GM23338 (cell line): ENCODE results near the gene TMEM270.

Source experiments
- CREB1 ChIP-seq: fragments of 250-450 bp; sonication (Bioruptor Pico); IDR thresholded peaks from 2 replicates; pipeline ENCODE4 v1.5.0; 2020; ENCODE audit warnings: low read depth, mild to moderate bottlenecking, moderate library complexity
- EZH2 ChIP-seq: fragments of 200-600 bp; sonication (generic); IDR thresholded peaks from one replicate; pipeline ENCODE4 v1.8.0; 2017; ENCODE audit warnings: antibody characterized with exemption, mild to moderate bottlenecking, low read depth; ENCODE audit not compliant: unreplicated experiment
- EZH2phosphoT487 ChIP-seq: fragments of 200-600 bp; sonication (generic); IDR thresholded peaks from one replicate; pipeline ENCODE4 v1.8.1; 2018; ENCODE audit warnings: antibody characterized with exemption; ENCODE audit not compliant: unreplicated experiment
- POLR2AphosphoS5 ChIP-seq: IDR thresholded peaks from 2 replicates; pipeline ENCODE4 v1.6.1; 2016; ENCODE audit warnings: antibody characterized with exemption, low read depth
- STAT1 ChIP-seq: IDR thresholded peaks from one replicate; pipeline ENCODE4 v1.6.1; 2016; ENCODE audit warnings: antibody characterized with exemption; ENCODE audit not compliant: unreplicated experiment
- TF ChIP-seq, protein P1 (sequence below), 2 experiments: fragments of 200-600 bp in 1 of 2; sonication (generic) in 1 of 2; conservative IDR thresholded peaks; 2 replicates each; pipeline versions ENCODE4 v1.5.1 to v1.6.1; 2016 to 2017; ENCODE audit warnings: antibody characterized with exemption in 2 of 2, low read depth in 2 of 2, mild to moderate bottlenecking in 2 of 2, moderate library complexity in 1 of 2
- TF ChIP-seq, protein P2 (sequence below): IDR thresholded peaks from one replicate; pipeline ENCODE4 v1.6.1; 2018; ENCODE audit warnings: antibody characterized with exemption; ENCODE audit not compliant: unreplicated experiment

DNA sequence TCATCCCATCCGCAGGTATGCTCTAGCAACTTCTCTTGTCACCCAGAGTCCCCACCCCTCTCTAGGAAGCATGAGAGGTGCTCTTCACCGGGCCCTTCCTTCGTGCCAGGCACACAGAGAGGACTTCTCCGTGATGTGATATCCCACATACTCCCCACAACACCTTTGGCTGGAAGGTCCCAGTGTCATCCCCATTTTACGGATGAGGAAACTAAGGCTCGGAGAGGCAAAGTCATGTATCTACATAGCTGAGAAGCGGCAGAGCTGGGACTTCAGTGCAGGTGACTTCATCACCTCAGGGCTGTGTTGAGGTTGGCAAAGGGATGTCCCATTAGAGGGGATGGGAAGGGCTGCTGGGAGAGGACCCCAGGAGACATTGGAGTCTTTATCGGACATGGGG lies 15.4 kb downstream of the TMEM270 start:
- TF ChIP-seq, protein P1, sequence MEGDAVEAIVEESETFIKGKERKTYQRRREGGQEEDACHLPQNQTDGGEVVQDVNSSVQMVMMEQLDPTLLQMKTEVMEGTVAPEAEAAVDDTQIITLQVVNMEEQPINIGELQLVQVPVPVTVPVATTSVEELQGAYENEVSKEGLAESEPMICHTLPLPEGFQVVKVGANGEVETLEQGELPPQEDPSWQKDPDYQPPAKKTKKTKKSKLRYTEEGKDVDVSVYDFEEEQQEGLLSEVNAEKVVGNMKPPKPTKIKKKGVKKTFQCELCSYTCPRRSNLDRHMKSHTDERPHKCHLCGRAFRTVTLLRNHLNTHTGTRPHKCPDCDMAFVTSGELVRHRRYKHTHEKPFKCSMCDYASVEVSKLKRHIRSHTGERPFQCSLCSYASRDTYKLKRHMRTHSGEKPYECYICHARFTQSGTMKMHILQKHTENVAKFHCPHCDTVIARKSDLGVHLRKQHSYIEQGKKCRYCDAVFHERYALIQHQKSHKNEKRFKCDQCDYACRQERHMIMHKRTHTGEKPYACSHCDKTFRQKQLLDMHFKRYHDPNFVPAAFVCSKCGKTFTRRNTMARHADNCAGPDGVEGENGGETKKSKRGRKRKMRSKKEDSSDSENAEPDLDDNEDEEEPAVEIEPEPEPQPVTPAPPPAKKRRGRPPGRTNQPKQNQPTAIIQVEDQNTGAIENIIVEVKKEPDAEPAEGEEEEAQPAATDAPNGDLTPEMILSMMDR (conservative IDR thresholded peaks at IDR 0.05; ENCODE audit: low read depth in 2 of 2): no peak
- TF ChIP-seq POLR2AphosphoS5: no peak
- TF ChIP-seq, protein P2, sequence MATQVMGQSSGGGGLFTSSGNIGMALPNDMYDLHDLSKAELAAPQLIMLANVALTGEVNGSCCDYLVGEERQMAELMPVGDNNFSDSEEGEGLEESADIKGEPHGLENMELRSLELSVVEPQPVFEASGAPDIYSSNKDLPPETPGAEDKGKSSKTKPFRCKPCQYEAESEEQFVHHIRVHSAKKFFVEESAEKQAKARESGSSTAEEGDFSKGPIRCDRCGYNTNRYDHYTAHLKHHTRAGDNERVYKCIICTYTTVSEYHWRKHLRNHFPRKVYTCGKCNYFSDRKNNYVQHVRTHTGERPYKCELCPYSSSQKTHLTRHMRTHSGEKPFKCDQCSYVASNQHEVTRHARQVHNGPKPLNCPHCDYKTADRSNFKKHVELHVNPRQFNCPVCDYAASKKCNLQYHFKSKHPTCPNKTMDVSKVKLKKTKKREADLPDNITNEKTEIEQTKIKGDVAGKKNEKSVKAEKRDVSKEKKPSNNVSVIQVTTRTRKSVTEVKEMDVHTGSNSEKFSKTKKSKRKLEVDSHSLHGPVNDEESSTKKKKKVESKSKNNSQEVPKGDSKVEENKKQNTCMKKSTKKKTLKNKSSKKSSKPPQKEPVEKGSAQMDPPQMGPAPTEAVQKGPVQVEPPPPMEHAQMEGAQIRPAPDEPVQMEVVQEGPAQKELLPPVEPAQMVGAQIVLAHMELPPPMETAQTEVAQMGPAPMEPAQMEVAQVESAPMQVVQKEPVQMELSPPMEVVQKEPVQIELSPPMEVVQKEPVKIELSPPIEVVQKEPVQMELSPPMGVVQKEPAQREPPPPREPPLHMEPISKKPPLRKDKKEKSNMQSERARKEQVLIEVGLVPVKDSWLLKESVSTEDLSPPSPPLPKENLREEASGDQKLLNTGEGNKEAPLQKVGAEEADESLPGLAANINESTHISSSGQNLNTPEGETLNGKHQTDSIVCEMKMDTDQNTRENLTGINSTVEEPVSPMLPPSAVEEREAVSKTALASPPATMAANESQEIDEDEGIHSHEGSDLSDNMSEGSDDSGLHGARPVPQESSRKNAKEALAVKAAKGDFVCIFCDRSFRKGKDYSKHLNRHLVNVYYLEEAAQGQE: no peak
- TF ChIP-seq STAT1: no peak
- TF ChIP-seq EZH2: no peak
- TF ChIP-seq EZH2phosphoT487: no peak
- no peak for TF ChIP-seq CREB1 (CRISPR knock-in tag)
